Stomach smooth muscle (tissue), 2 donors: ENCODE results near the gene ADGRL3.

Experiments
- H3K27ac ChIP-seq: one replicate; pipeline ENCODE4 v1.7.0; 2013; ENCODE audit warnings: mild to moderate bottlenecking, low read length, inconsistent platforms
- H3K27me3 ChIP-seq, 2 donors: one replicate each; pipeline ENCODE4 v1.7.0; 2013; ENCODE audit warnings: low read length in 2 of 2; ENCODE audit not compliant: insufficient read depth in 2 of 2, control insufficient read depth in 1 of 2
- H3K36me3 ChIP-seq, 2 donors: one replicate each; pipeline ENCODE4 v1.7.0; 2013; ENCODE audit warnings: low read length in 2 of 2; ENCODE audit not compliant: control insufficient read depth in 2 of 2, insufficient read depth in 2 of 2
- H3K4me1 ChIP-seq: one replicate; pipeline ENCODE4 v1.7.0; 2013; ENCODE audit warnings: low read length; ENCODE audit not compliant: control insufficient read depth, insufficient read depth
- H3K4me3 ChIP-seq, 2 donors: one replicate each; pipeline ENCODE4 v1.7.0; 2013; ENCODE audit warnings: low read length in 2 of 2
- H3K9ac ChIP-seq, 2 donors: one replicate each; pipeline ENCODE4 v1.7.0; 2013; ENCODE audit warnings: low read length in 2 of 2, mild to moderate bottlenecking in 1 of 2
- H3K9me3 ChIP-seq, 2 donors: one replicate each; pipeline ENCODE4 v1.7.0; 2013; ENCODE audit warnings: low read length in 2 of 2; ENCODE audit not compliant: control insufficient read depth in 2 of 2
- donor health status: healthy.
- donor health status: Pancreatic carcinoma.

Gene ADGRL3

GRCh38 chr4:61896634-61897033 lies 696.5 kb downstream of the ADGRL3 start:
- no peak overlapping the region for H3K4me3 ChIP-seq
- H3K27me3 ChIP-seq, result no peaks in the 10 kb centered on the region
- H3K36me3 ChIP-seq, result no peaks in the 10 kb centered on the region
- H3K9me3 ChIP-seq, result no peaks in the 10 kb centered on the region
- no peaks in the 10 kb centered on the region for H3K4me1 ChIP-seq
- H3K27ac ChIP-seq, result no peak overlapping the region
- no peak overlapping the region for H3K9ac ChIP-seq

- Histone ChIP-seq H3K9ac (no peak overlapping the region), H3K27ac (no peak overlapping the region), H3K4me1 (no peaks in the 10 kb centered on the region), H3K36me3 (no peaks in the 10 kb centered on the region), H3K27me3 (no peaks in the 10 kb centered on the region), H3K4me3 (no peak overlapping the region), H3K9me3 (no peaks in the 10 kb centered on the region)
Measured at GRCh38 chr4:61909031-61909430, 708.9 kb downstream of the ADGRL3 start.

- no peaks in the 10 kb centered on the region for H3K27me3 ChIP-seq
- no peak overlapping the region for H3K9ac ChIP-seq
- no peaks in the 10 kb centered on the region for H3K36me3 ChIP-seq
- H3K27ac ChIP-seq, result no peak overlapping the region
- H3K4me1 ChIP-seq, result no peaks in the 10 kb centered on the region
- H3K4me3 ChIP-seq, result no peak overlapping the region
- no peaks in the 10 kb centered on the region for H3K9me3 ChIP-seq
Measured at GRCh38 chr4:61911313-61911756, 711.2 kb downstream of the ADGRL3 start.

- H3K9ac ChIP-seq, result no peak overlapping the region
- no peaks in the 10 kb centered on the region for H3K36me3 ChIP-seq
- no peaks in the 10 kb centered on the region for H3K9me3 ChIP-seq
Measured at GRCh38 chr4:61913619-61914018, 713.5 kb downstream of the ADGRL3 start.

GRCh38 chr4:61915501-61915900 lies 715.4 kb downstream of the ADGRL3 start:
- Histone ChIP-seq H3K4me1 (no peaks in the 10 kb centered on the region), H3K4me3 (no peak overlapping the region), H3K27me3 (no peaks in the 10 kb centered on the region), H3K27ac (no peak overlapping the region), H3K9ac (no peak overlapping the region), H3K36me3 (no peaks in the 10 kb centered on the region), H3K9me3 (no peaks in the 10 kb centered on the region)

More at GRCh38 chr4:61913619-61914018, 713.5 kb downstream of the ADGRL3 start:
- no peaks in the 10 kb centered on the region for H3K27me3 ChIP-seq
- H3K4me1 ChIP-seq, result no peaks in the 10 kb centered on the region
- no peak overlapping the region for H3K27ac ChIP-seq
- no peak overlapping the region for H3K4me3 ChIP-seq

- Histone ChIP-seq H3K4me3 (no peak overlapping the region), H3K4me1 (no peaks in the 10 kb centered on the region), H3K27me3 (no peaks in the 10 kb centered on the region), H3K9me3 (no peaks in the 10 kb centered on the region), H3K36me3 (no peaks in the 10 kb centered on the region), H3K27ac (no peak overlapping the region), H3K9ac (no peak overlapping the region)
Measured at GRCh38 chr4:61918507-61918906, 718.4 kb downstream of the ADGRL3 start.

- no peak overlapping the region for H3K9ac ChIP-seq
- H3K27ac ChIP-seq, result no peak overlapping the region
- H3K27me3 ChIP-seq, result no peaks in the 10 kb centered on the region
Measured at GRCh38 chr4:61918987-61919386, 718.9 kb downstream of the ADGRL3 start.

GRCh38 chr4:61919561-61919960 lies 719.4 kb downstream of the ADGRL3 start:
- Histone ChIP-seq H3K27ac (no peak overlapping the region), H3K4me3 (no peak overlapping the region), H3K9me3 (no peaks in the 10 kb centered on the region), H3K9ac (no peak overlapping the region), H3K36me3 (no peaks in the 10 kb centered on the region), H3K4me1 (no peaks in the 10 kb centered on the region), H3K27me3 (no peaks in the 10 kb centered on the region)

More at GRCh38 chr4:61918987-61919386, 718.9 kb downstream of the ADGRL3 start:
- H3K4me1 ChIP-seq, result no peaks in the 10 kb centered on the region
- H3K36me3 ChIP-seq, result no peaks in the 10 kb centered on the region
- no peaks in the 10 kb centered on the region for H3K9me3 ChIP-seq
- no peak overlapping the region for H3K4me3 ChIP-seq

GRCh38 chr4:61921920-61922319 lies 721.8 kb downstream of the ADGRL3 start:
- Histone ChIP-seq H3K4me3 (no peak overlapping the region), H3K27ac (no peak overlapping the region), H3K9me3 (no peaks in the 10 kb centered on the region), H3K27me3 (no peaks in the 10 kb centered on the region), H3K36me3 (no peaks in the 10 kb centered on the region), H3K4me1 (no peaks in the 10 kb centered on the region), H3K9ac (no peak overlapping the region)

GRCh38 chr4:61922766-61923165 lies 722.6 kb downstream of the ADGRL3 start:
- Histone ChIP-seq H3K4me3 (no peak overlapping the region), H3K9me3 (no peaks in the 10 kb centered on the region), H3K4me1 (no peaks in the 10 kb centered on the region), H3K36me3 (no peaks in the 10 kb centered on the region), H3K27ac (no peak overlapping the region), H3K9ac (no peak overlapping the region), H3K27me3 (no peaks in the 10 kb centered on the region)

- H3K9me3 ChIP-seq, result no peaks in the 10 kb centered on the region
- H3K27me3 ChIP-seq, result no peaks in the 10 kb centered on the region
- H3K36me3 ChIP-seq, result no peaks in the 10 kb centered on the region
- no peak overlapping the region for H3K9ac ChIP-seq
- H3K4me1 ChIP-seq, result no peaks in the 10 kb centered on the region
- no peak overlapping the region for H3K4me3 ChIP-seq
- H3K27ac ChIP-seq, result no peak overlapping the region
Measured at GRCh38 chr4:61923179-61923578, 723.1 kb downstream of the ADGRL3 start.
